HG03135 (cell line): ENCODE results near the gene BAD.

ENCODE experiments used
- ATAC-seq: cut with Tn5 transposase; IDR thresholded peaks from one replicate; pipeline ENCODE4 v1.9.1; 2021; ENCODE audit warnings: mild to moderate bottlenecking, moderate library complexity; ENCODE audit not compliant: unreplicated experiment

Gene BAD

GRCh38 chr11:64297699-64298358, 13.4 kb upstream of the BAD start:
- no peak for ATAC-seq

DNA sequence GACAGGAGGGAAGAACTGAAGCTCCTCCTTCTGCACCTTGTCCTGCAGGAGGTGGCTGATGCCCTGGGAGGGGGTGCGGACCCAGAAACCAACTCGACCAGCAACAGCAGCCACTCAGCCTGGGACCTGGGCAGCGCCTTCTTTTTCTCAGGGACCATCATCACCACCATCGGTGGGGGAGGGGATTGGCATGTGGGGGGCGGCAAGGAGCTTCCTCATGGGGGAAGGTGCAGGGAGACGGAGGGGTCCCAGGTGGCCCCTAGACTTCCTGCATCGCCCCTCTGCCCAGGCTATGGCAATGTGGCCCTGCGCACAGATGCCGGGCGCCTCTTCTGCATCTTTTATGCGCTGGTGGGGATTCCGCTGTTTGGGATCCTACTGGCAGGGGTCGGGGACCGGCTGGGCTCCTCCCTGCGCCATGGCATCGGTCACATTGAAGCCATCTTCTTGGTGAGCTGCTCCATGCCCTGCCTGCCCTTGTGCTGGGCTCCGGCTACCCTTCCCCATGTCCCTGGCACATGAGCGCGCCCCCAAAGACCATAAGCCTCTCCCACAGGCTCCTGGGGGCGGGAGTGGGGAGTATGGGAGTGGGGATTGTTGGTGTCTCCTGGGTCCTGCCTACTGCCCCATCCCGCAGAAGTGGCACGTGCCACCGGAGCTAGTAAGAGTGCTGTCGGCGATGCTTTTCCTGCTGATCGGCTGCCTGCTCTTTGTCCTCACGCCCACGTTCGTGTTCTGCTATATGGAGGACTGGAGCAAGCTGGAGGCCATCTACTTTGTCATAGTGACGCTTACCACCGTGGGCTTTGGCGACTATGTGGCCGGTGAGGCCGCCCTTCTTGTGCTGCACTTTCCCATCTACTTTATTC, 12.6 kb upstream of the BAD start:
- ATAC-seq: no peak

DNA sequence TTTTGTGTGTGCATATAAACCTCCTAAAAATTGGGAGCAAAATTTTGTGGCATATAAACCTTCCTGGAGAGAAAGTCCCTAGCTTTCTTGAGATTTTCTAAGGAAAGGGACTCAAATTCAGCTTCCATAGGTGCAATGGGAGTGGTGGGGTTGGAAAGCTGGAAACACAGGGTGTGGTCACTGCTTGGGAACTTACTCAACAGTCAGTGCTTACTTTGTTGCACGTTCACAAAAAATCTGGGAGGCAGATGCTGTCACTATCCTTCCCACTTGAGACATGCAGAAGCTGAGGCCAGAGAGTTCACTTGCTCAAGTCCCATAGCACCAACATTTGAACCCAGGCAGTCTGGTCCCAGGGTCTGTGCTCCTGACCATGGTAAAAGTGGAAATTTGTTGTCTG, 11.8 kb upstream of the BAD start:
- no peak for ATAC-seq

- ATAC-seq: no peak
Observed at GRCh38 chr11:64295760-64296159, 11.3 kb upstream of the BAD start.

- ATAC-seq: no peak
Observed at GRCh38 chr11:64294774-64295173, 10.3 kb upstream of the BAD start.

- no peak for ATAC-seq
Observed at GRCh38 chr11:64292460-64293254, 8.2 kb upstream of the BAD start.

DNA sequence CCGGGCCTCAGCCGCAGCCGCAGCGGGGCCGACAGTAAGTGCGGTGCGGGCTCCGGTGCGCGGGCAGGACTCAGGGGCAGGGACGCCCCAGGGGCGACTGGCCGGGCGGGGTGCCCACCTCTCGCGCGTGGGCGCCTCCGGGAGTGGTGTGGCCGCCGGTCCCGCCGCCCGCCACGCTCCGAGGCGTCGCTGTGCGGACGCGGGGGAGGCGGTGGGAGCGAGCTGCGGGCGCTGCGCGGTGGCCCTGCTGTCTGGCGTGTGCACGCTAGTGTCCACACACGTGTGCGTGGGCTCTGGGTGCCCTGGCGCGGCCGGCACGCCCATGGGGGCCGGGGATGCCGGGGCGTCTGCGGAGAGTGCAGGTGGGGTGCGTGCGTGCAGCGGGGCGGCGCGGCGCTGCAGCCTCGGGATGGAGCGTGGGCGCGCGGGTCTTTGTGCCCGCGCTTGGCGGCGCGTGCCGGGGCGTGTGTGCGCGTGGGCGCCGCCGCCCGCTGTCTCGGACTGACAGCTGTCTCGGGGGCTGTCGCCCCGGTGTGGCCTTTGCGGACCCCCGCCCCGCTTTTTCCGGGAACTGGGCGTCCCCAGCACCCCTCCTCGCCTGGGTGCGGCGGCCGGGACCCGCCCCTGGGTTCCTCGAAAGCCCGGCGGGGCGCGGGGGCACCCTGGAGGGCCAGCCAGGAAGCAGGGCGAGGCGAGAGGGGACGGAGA, 7.4 kb upstream of the BAD start:
- ATAC-seq: no peak

DNA sequence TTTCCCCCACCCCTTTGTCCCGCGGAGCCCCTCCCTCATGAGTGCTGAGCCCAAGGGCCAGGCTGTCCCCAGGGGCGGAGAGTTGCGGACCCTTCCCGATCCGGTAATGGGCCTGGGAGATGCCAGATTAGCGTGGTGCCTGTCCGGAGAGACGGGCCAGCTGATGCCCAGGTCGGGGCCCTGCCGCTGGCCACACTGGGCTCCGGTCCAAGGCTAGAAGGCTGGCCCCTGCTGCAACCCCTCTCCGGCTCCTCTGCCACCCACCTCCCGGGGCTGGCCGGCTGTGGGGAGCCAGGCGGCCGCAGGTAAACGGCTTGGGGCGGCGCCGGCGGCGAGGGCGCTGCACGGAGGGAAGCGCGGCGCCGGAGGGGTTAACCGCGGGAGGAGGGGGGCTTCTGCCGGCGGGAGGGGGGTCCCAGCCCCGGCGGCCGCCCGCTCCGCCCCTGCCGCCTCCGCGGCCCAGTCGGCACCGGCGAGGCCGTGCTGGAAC, 6.8 kb upstream of the BAD start, which contains the start of gene KCNK4:
TSS of gene KCNK4 (plus strand) at position 41 of the 490 bp plus-strand sequence. CDS start 1,717 bp downstream, outside the sequence.
- ATAC-seq: no peak

GRCh38 chr11:64290352-64291261, 6.1 kb upstream of the BAD start:
- no peak for ATAC-seq

DNA sequence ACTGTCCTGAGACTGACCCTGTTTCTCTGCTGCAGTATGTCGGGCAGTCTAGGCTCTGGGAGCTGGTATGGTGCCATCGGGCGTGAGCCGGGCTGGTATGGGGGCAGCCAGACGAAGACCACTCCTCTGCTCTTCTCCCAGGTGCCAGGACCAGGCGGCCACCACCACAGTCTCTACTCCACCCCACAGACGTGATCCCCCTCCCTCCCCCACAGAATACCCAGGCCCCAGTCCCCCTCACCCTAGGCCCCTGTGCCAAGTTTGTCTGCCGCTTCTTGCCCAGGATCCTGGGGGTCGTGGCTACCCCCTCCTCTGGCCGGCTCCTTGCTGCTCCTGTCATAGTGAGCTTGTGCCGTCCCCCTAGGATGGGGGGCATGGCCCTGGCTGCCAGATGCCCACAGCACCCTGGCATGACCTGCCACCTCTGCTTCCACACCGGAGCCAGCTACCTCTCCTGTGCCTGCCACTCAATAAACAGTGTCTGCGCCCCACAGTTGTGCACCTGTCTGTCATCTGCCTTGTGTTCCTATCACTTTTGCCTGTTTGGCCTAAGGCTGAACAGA, 4.6 kb upstream of the BAD start:
- no peak for ATAC-seq

DNA sequence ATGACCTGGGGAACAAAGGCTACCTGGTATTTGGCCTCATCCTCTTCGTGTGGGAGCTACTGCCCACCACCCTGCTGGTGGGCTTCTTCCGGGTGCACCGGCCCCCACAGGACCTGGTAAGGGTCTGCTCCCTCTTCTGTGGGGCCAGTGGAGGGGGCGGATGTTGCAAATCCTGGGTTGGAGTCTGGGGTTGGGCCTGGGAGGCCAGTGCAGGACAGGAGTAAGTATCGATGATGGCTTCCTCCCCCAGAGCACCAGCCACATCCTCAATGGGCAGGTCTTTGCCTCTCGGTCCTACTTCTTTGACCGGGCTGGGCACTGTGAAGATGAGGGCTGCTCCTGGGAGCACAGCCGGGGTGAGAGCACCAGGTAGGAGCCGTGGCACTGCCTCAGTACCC, 3.9 kb upstream of the BAD start:
- ATAC-seq: no peak

DNA sequence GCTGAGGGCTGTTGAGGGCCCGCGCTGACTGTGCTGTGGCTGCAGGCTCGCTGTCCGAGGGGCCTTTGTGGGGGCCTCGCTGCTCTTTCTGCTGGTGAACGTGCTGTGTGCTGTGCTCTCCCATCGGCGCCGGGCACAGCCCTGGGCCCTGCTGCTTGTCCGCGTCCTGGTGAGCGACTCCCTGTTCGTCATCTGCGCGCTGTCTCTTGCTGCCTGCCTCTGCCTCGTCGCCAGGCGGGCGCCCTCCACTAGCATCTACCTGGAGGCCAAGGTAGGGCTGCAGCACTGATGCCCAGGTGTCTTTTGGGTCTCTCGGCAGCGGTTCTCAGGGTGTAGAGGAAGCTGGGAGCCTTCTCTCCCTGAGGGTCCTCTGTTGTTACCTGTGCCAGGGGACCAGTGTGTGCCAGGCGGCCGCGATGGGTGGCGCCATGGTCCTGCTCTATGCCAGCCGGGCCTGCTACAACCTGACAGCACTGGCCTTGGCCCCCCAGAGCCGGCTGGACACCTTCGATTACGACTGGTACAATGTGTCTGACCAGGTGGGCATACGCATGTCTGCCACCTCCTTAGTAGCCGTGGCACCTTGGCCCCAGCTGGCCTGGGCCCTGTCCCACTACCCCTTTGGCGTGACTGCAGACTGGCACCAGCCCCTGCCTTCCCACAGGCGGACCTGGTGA, 3.3 kb upstream of the BAD start:
- ATAC-seq: no peak

- no peak for ATAC-seq
Observed at GRCh38 chr11:64286801-64287159, 2.3 kb upstream of the BAD start.

- no peak for ATAC-seq
Observed at GRCh38 chr11:64285885-64286800, 1.7 kb upstream of the BAD start.

GRCh38 chr11:64284962-64285884, 758 bp upstream of the BAD start, which contains the start of gene GPR137:
Gene GPR137 (plus strand): TSS chr11:64285848. CDS start chr11:64286525, 677 bp downstream.
- peak; percentile 58 for ATAC-seq

DNA sequence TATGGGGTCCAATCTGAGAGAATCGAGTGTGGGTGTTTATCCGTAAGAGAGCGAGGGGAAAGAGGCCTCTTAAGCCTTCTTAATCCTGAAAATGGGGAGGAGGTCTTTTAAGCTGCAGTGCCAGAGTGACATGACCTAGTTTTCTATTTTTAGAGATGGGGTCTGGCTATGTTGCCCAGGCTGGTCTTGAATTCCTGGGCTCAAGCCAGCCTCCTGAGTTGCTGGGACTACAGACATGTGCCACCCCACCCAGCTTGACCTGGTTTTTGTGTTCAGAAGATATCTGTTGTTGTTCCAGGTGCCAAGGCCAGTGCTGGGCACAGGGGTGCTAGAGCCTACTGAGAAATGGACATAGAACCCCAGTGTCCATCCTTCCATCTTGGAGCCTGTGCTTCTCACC, 1.4 kb downstream of the BAD start:
- no peak for ATAC-seq
